Mesodermal cell (in vitro differentiated cells): ENCODE results near the gene ADGRF5.

ENCODE experiments used
- H3K27ac ChIP-seq: 2 replicates; pipeline ENCODE4 v1.7.0; 2013; ENCODE audit warnings: mild to moderate bottlenecking, low read depth, low read length, moderate library complexity; ENCODE audit not compliant: severe bottlenecking
- H3K36me3 ChIP-seq: 2 replicates; pipeline ENCODE4 v1.7.1; 2013; ENCODE audit warnings: mild to moderate bottlenecking, low read length, moderate library complexity; ENCODE audit not compliant: control insufficient read depth, insufficient read depth
- H3K4me1 ChIP-seq: one replicate; pipeline ENCODE4 v1.7.1; 2013; ENCODE audit warnings: mild to moderate bottlenecking, low read length; ENCODE audit not compliant: insufficient read depth, control insufficient read depth, poor library complexity, severe bottlenecking
- H3K4me3 ChIP-seq: 2 replicates; pipeline ENCODE4 v1.7.0; 2013; ENCODE audit warnings: low read length, control low read depth, mild to moderate bottlenecking; ENCODE audit not compliant: insufficient read depth, poor library complexity, severe bottlenecking; ENCODE audit errors: extremely low read depth
- H3K9me3 ChIP-seq: 2 replicates; pipeline ENCODE4 v1.7.1; 2013; ENCODE audit warnings: mild to moderate bottlenecking, low read length, moderate library complexity; ENCODE audit not compliant: control insufficient read depth
- WGBS, 2 experiments: methylation state at CpG; one replicate each; pipeline ENCODE4 v1.1.5; 2013; ENCODE audit warnings: missing lambda C conversion rate in 2 of 2; ENCODE audit not compliant: insufficient coverage in 2 of 2; 5-methylcytosine and 5-hydroxymethylcytosine counted together

ADGRF5 gene

GRCh38 chr6:46954837-46955451 lies 33.2 kb upstream of the ADGRF5 start:
- WGBS, 2 experiments = 79 to 90% methylated on average over 2 of the region's 4 CpGs
- Histone ChIP-seq H3K36me3 (no peaks in the 10 kb centered on the region), H3K27ac (no peak overlapping the region)

GRCh38 chr6:46953921-46954320 lies 32.2 kb upstream of the ADGRF5 start:
- 74 to 90% methylated on average over 3 of the region's 4 CpGs for WGBS, 2 experiments
- Histone ChIP-seq H3K4me3 (no peak overlapping the region), H3K9me3 (no peaks in the 10 kb centered on the region)

More at GRCh38 chr6:46954837-46955451, 33.2 kb upstream of the ADGRF5 start:
- H3K4me1 ChIP-seq = peaks cover 3% of the 10 kb centered on the region
- no peaks in the 10 kb centered on the region for H3K9me3 ChIP-seq
- no peak overlapping the region for H3K4me3 ChIP-seq

GRCh38 chr6:46949632-46950280 lies 28.0 kb upstream of the ADGRF5 start:
- Histone ChIP-seq H3K4me1 (peaks cover 13% of the 10 kb centered on the region), H3K9me3 (no peaks in the 10 kb centered on the region), H3K27ac (peak overlapping the region; percentile 66), H3K4me3 (no peak overlapping the region), H3K36me3 (no peaks in the 10 kb centered on the region)
- WGBS, 2 experiments = 88 to 90% methylated on average over 4 to 5 of the region's 8 CpGs

More at GRCh38 chr6:46953921-46954320, 32.2 kb upstream of the ADGRF5 start:
- no peaks in the 10 kb centered on the region for H3K36me3 ChIP-seq
- H3K4me1 ChIP-seq = peaks cover 7% of the 10 kb centered on the region
- no peak overlapping the region for H3K27ac ChIP-seq

GRCh38 chr6:46948699-46949098 lies 27.0 kb upstream of the ADGRF5 start:
- peaks cover 13% of the 10 kb centered on the region for H3K4me1 ChIP-seq
- H3K4me3 ChIP-seq = no peak overlapping the region
- peak overlapping the region; percentile 66 for H3K27ac ChIP-seq
- 82 to 85% methylated on average over 6 to 8 of the region's 8 CpGs for WGBS, 2 experiments
- H3K36me3 ChIP-seq = no peaks in the 10 kb centered on the region
- H3K9me3 ChIP-seq = no peaks in the 10 kb centered on the region

GRCh38 chr6:46947497-46947896 lies 25.8 kb upstream of the ADGRF5 start:
- H3K4me1 ChIP-seq = peaks cover 13% of the 10 kb centered on the region
- 74 to 92% methylated on average over 3 to 5 of the region's 5 CpGs for whole genome bisulfite sequencing, 2 experiments
- no peaks in the 10 kb centered on the region for H3K36me3 ChIP-seq
- H3K4me3 ChIP-seq = no peak overlapping the region
- H3K27ac ChIP-seq = peak overlapping the region; percentile 58
- no peaks in the 10 kb centered on the region for H3K9me3 ChIP-seq

- Histone ChIP-seq H3K4me1 (no peaks in the 10 kb centered on the region), H3K36me3 (no peaks in the 10 kb centered on the region), H3K27ac (no peak overlapping the region), H3K9me3 (no peaks in the 10 kb centered on the region), H3K4me3 (no peak overlapping the region)
- WGBS, 2 experiments = 67 to 71% methylated on average over 1 of the region's 1 CpG
Observed at GRCh38 chr6:46940433-46941226, 18.9 kb upstream of the ADGRF5 start.

DNA sequence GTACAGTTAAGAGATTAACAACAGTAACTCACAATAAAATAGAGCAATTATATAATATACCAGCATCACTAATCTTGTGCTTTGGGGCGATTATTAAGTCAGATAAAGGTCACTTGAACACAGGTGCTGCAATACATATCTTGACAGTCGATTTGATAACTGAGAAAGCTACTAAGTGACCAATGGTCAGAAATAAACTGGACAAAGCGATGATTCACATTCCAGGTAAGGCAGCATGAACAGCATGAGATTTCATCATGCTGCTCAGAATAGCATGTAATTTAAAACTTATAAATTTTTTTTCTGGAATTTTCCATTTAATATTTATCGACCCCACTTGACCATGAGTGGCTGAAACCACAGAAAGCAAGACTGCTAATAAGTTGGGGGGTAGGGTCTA lies 15.9 kb upstream of the ADGRF5 start:
- Histone ChIP-seq H3K9me3 (no peaks in the 10 kb centered on the region), H3K4me1 (peaks cover 5% of the 10 kb centered on the region), H3K27ac (no peak overlapping the region), H3K36me3 (no peaks in the 10 kb centered on the region), H3K4me3 (no peak overlapping the region)
- WGBS, 2 experiments = 87 to 100% methylated on average over 1 to 3 of the region's 4 CpGs

DNA sequence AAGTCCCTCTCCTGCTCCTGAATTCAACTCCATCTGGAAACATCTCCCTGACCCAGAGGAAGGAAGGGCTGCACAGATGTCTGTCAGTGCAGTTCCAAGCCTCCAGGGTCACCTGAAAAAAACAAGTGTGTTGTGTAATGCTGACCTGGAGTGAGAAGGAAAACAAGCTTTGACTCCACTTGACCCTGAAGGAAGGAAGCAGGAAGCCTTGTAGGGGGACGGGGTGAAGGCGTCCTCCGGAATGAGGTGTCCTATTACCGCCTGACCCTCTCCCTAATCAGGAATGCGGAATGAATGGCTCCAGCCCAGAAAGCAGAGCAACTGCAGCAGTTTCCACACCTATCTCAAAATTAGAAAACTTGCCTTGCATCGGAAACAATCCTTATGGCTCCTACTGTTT lies 13.9 kb upstream of the ADGRF5 start:
- H3K27ac ChIP-seq = no peak overlapping the region
- no peaks in the 10 kb centered on the region for H3K9me3 ChIP-seq
- WGBS, 2 experiments = 61 to 74% methylated on average over 3 of the region's 6 CpGs
- no peak overlapping the region for H3K4me3 ChIP-seq
- peaks cover 8% of the 10 kb centered on the region for H3K4me1 ChIP-seq
- H3K36me3 ChIP-seq = no peaks in the 10 kb centered on the region

GRCh38 chr6:46933751-46934150 lies 12.0 kb upstream of the ADGRF5 start:
- WGBS, 2 experiments = 92 to 95% methylated on average over 5 of the region's 5 CpGs
- Histone ChIP-seq H3K9me3 (no peaks in the 10 kb centered on the region), H3K4me3 (no peak overlapping the region), H3K27ac (no peak overlapping the region), H3K4me1 (peaks cover 8% of the 10 kb centered on the region), H3K36me3 (no peaks in the 10 kb centered on the region)

GRCh38 chr6:46932526-46933319 lies 11.0 kb upstream of the ADGRF5 start:
- Histone ChIP-seq H3K4me1 (peaks cover 8% of the 10 kb centered on the region), H3K4me3 (no peak overlapping the region), H3K9me3 (no peaks in the 10 kb centered on the region), H3K36me3 (no peaks in the 10 kb centered on the region), H3K27ac (no peak overlapping the region)
- 91 to 97% methylated on average over 5 to 8 of the region's 10 CpGs for WGBS, 2 experiments
